ENCODE results near the gene SSRP1.

- TF ChIP-seq, protein P1, sequence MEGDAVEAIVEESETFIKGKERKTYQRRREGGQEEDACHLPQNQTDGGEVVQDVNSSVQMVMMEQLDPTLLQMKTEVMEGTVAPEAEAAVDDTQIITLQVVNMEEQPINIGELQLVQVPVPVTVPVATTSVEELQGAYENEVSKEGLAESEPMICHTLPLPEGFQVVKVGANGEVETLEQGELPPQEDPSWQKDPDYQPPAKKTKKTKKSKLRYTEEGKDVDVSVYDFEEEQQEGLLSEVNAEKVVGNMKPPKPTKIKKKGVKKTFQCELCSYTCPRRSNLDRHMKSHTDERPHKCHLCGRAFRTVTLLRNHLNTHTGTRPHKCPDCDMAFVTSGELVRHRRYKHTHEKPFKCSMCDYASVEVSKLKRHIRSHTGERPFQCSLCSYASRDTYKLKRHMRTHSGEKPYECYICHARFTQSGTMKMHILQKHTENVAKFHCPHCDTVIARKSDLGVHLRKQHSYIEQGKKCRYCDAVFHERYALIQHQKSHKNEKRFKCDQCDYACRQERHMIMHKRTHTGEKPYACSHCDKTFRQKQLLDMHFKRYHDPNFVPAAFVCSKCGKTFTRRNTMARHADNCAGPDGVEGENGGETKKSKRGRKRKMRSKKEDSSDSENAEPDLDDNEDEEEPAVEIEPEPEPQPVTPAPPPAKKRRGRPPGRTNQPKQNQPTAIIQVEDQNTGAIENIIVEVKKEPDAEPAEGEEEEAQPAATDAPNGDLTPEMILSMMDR (conservative IDR thresholded peaks at IDR 0.05; ENCODE audit: low read length): no peak
- no peak for TF ChIP-seq EZH2phosphoT487 (IDR thresholded peaks at IDR 0.05; ENCODE audit: borderline replicate concordance)
These were observed 41.2 kb downstream of the SSRP1 start for GRCh38 chr11:57294225-57295131.

Data from Loucy (cell line).